Globus pallidus (tissue), 1 donor: ENCODE data around the gene BRCA2.
A peak's percentile ranks its signal among the peaks of the same experiment; 100 is the strongest.

Experiments used
- DNase-seq: peaks from one replicate; pipeline ENCODE4 v3.0.0-alpha.2; 2015; ENCODE audit warnings: low spot score

Gene BRCA2

DNA sequence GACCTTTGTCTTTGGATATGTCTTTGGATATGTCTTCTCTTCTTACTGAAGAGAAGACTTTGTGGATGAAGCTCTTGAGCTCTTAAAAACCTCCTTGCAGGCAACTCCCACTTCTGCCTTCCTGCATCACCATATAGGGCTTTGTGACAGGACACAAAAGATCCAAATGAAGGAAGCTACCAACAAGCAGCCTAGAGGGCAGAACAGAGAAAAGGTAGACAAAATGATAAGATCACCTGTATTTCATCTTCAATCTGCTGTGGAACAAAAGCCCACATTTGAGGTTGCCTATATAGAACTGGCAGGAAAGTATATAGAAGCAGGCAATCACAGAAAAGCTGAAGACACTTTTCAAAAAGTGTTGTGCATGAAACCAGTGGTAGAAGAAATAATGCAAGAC is 70.1 kb downstream of the BRCA2 start:
- DNase-seq: no peak

DNA sequence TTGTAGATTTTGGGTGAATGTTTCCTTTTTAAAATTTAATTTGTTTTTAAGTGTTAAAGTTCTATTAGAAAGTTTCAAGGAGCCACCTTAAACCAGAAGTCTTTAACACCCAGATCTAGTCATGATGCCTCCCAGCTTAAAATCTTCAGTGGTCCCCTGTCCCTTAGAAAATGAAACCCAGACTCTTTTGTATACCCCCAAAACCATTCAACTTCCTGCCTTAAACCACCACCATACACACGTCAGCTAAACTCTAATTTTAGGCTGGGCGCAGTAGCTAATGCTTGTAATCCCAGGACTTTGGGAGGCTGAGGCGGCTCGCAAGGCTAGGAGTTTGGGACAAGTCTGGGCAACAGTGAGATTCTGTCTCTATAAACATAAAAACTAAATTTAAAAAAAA is 74.7 kb downstream of the BRCA2 start:
- no peak for DNase-seq

DNA sequence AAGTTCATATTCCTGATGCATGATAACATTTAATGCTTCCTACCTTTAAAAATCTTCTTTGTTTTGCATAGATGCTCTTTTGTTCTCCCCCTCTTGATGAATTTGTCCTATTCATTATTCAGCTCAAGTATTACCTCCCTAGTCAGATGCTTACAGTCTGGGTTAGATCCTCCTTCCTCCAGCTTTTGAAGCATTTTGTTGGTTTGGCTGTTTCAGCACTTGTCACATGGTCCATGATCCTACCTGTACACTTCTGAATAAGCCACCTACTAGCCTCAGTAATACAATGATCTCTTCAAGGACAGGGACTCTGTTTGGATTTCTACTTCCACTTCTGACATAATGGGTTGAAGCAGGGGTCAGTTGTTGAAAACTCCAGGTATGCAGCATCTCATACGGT is 75.2 kb downstream of the BRCA2 start:
- DNase-seq: no peak

DNA sequence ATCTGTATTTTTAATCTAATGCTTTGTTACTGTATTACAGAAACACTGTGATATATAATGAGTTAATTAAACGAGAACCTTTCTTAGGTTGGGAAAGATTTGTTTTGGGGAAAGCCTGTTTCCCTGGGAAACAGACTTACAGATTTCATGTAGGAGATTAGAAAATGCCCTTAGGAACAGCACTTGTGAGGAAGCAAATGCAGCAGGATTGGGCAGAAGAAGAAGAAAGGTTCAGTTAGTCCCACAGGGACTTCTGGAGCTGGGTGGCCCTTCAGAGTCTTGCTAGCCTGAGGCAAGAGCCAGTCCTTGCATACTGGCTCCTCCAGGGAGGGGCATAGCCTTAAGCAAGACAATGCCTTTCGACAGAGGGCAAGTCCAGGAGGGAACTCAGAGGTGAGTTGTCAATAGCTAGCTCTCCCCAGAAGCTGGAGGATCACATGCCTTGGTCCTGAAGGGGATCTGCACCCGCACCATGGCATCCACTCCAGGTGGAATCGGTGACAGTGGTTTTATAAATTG is 75.9 kb downstream of the BRCA2 start:
- no peak for DNase-seq

DNA sequence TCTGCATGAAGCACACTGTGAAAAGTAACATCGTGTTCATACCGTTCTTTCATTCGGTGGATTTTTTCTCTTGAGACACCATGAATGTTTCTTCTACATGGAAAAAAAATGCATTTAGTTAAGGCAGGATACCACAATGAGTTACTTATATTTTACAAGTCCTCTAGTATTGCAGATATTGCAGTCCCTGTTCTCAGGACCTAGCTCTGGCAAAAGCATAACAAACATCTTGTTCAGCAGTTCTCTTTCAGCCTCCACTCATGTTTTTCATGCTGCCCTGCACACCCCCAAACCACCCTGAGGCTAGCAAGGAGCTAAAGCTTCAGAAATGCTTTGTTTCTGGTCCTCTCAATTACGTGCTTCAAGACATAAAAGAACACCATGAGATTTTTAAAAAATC is 87.8 kb downstream of the BRCA2 start:
- DNase-seq: no peak

DNA sequence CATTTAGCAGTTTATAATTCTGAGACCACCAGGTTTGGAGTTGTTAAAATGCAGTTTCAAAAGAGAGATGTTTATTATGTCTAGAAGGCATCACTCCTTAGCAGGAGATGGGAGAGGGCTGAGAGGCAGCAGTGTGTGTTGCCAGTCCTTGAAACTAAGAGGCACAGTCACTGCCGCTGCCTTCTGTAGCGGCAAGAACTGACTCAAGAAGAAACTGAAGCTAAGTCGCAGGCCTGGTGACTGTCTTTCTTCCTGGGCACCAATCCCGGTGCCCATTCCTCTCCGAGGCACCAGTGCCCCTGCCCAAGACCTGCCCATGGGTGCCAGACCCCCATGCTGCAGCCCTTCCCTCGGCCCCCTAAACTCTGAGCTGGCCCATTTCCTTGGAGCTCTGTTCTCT is 92.5 kb downstream of the BRCA2 start:
- DNase-seq: no peak

DNA sequence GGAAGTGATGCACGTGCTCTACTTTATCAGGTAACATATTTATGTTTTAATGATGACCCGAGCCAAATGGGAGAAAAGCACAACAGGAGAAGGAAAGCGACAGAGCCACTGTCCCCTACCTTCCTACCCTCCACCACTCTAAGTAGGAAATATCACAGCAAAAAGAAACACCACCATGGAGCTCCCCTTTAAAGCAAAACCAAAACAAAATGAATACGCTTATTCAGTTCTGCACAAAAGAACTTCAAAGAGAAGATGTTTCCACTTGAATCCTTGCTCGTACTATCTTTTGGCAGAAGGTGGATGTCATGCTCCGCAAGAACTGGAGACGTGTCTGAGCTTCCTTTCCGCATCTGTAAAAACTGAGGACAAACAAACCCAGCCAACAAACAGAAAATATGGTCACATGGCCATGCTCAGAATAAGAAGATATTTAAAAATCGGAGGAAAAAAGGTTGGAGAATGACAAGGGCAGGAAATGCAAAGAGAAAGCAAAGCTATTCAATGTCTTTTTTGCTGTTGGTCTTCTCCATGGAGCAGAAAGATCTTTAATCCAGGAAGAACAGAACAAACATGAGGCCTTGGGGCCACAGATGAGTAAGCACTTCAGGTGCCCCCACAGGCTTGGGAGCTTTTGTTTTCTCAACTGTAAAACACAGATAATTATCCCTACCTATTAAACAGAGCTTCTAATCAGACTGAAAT is 93.1 kb downstream of the BRCA2 start:
- DNase-seq: no peak

DNA sequence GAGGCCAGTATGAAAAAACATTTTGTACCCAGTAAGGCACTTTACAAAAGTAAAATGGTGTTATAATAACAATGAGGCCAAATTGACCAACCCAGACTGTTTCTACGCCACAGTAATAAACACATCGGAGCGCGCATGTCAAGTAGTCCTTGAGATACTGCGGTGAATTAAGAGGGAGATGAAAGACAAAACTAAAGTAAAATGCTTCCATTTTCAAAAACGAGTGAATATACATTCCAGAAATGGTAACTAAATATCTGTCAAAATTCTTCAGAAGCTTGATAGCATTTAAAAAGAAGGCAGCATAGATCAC is 93.6 kb downstream of the BRCA2 start:
- DNase-seq: no peak

DNA sequence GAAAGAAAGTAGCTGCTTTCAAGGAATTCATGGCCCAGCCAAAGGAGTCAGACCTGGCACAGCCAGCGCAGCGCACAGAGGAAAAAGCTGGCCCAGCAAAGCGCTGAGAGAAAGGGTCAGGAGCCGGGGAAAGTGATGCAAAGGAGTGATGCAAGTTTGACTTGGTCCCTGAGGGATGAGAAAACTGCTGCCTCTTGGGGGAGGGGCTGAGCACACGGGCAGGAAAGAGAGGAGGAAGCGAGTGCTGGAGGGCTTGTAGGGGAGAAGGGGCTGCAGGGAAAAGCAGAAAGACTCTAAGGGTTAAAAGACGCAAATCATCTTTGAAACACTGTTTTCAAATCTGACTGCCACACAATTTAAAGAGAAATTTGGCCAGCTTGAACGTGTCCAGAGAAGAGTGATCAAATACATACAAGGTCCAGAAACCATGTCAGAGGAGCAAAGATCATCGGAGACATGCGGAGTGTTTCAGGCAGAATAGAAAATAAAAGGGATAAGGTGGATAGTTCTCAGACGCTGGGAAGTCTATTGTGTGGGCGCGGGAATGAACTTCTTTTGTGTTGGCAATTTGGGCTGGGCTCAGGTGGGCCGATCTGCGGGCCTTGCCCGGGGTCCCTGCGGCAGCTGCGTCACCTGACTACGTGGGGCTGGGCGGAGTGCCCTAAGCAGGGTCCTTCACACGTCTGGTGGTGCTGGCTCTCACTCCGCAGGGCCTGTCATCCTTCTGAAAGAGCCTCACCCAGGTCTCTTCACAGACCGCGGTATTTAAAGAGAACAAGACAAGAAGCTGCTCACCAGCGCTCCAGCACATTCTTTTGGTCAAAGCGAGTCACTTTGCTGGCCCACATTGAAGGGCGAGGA is 94.5 kb downstream of the BRCA2 start:
- DNase-seq: peak; percentile 32

DNA sequence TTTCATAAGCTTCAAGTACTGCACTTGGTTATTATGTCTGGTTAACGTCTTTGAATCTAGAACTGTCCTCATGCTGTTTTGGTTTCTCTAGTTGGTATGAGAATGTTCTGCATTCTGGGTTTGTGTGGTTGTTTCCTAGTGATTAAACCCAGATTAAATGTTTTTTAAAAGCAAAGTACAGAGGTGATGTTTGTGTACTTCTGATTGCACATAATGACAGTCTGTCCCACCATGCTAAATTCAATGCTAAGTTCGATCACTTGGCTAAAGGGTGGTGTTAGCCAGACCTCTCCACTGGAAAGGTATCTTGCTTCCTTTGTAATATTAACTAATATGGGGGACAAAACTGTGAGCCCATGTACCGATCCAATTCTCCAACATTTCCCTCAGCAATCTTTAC is 98.0 kb downstream of the BRCA2 start:
- no peak for DNase-seq

DNA sequence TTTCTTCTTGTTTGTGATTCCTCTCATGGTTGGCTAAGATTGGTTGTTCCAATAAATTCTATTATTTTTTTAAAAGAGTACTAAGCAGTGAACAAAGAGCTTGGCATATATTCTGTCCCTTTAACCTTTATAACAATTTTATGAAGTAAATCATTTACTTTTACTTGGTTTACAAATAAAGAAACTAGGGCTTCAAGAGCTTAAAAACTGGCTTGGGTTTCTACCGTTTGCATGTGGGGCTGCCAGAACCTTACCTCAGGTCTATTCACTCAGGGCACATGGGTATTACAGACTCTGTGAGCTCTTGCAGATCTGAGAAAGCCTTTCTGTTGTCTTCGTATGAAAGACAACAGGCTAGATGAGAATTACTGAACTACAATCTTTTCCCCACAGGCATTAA is 99.3 kb downstream of the BRCA2 start:
- peak; percentile 21 for DNase-seq

DNA sequence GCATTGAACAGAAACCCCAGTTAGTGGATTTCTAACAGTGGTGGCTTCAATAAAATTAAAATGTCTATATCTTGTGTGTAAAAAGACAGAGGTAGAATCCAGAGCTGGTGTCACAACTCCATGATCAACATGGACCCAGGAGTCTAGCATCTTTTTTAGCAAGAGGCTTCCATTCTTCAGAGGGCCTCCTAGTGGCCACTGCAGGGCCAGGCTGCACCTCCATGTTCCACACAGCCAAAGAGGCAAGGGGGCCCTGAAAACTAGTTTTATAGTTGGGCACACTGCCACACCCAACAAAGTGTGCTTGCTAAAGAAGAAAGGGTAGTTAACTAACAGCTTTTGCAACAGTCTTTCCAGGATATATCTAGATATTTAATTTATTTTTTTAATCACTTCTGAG is 99.7 kb downstream of the BRCA2 start:
- DNase-seq: no peak

DNA sequence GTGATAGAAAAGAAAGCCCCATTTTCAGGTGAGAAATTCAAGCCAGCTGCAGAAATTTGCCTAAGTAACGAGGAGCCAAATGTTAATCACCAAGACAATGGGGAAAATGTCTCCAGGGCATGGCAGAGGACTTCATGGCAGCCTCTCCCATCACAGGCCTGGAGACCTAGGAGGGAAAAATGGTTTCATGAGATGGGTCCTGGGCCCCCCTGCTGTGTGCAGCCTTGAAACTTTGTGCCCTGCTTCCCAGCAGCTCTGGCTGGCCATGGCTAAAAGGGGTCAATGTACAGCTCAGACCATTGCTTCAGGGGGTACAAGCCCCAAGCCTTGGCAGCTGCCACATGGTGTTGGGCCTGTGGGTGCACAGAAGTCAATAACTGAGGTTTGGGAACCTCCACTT is 102.7 kb downstream of the BRCA2 start:
- no peak for DNase-seq

DNA sequence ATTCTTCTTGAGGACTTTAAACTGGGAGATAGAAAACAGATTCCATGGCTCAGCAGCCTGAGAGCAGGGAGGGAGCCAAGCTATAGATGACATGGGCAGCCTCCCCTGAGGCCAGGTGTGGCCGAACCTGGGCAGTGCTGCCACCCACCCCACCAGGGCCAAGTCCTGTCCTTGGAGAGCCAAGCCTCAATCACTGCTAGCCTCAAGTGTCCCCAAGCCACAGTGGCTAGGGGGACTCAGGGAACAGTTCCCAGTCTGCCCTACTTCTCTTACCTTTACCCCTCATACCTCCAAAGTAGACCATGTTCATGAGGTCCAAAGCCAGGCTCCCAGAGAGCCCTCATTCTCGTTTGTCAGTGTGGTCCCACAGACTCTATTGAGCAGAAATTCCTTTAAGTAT is 104.6 kb downstream of the BRCA2 start:
- DNase-seq: no peak

DNA sequence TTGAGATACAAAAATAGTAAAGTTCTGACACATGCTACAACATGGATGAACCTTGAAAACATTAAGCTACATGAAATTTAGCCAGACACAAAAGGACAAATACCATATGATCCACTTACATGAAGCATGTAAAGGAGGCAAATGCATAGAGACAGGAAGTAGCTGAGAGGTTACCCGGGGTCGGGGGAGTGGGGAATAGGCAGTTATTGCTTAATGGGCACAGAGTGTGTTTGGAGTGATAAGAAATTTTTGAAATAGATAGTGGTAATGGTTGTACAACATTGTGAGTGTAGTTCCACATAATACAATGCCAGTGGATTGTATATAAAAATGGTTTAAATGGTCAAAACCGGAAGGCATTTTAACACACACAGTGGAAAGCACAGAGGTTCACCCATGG is 108.3 kb downstream of the BRCA2 start:
- no peak for DNase-seq

DNA sequence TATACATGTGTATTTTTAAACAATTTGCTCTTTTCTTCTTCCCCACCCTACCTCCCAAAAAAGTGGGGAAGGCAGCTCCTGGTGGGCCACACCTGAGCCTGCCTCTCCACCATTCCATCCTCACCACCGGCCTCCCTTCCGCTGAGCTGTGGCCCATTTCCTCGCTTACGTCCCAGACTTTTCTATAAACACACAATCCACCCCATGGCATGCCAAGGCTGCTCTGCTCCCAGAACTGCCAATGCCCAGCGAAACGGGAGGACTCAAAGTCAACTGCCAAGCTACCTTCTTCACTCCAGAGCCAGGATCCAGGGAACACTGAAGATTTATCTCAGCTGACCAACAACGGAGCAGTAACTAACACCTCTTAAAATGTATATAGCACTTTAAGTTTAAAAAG is 109.8 kb downstream of the BRCA2 start:
- DNase-seq: no peak

DNA sequence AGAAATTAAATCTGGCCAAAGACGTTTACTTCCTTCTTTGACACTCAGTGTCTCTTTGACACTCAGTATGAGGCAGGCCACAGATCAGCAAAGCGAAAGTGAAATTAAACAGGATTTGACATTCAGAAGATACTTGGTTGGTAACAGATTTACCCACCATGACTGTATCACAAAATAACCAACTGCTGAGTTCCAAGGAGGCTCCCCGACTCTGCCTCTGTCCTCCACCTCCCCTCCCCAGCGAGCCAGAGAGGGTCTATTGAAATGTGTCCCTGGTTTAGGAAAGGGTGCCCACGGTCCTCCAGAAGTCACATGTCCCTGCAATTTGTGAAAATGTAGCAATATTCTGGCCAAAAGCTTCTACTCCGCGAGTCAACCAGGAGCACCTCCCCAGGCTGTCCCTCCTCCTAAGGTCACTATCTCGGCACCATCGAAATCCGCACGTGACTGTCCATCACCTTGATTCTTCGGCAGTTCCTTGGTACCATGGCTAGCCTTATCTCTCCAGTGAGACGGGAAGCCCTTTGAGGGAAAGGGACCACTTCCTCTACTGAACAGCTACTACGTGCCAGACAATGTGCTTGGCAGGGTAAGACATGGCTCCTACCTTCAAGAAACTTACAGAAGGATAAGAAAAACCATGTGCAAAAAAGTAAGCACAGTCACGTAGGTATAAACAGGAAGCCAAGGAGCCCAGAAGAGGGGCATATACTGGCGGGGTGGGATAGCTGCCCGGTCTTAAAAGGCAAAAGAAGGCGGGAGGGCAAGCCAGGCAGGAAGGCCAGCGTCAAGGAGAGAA is 111.1 kb downstream of the BRCA2 start:
- DNase-seq: peak; percentile 60

DNA sequence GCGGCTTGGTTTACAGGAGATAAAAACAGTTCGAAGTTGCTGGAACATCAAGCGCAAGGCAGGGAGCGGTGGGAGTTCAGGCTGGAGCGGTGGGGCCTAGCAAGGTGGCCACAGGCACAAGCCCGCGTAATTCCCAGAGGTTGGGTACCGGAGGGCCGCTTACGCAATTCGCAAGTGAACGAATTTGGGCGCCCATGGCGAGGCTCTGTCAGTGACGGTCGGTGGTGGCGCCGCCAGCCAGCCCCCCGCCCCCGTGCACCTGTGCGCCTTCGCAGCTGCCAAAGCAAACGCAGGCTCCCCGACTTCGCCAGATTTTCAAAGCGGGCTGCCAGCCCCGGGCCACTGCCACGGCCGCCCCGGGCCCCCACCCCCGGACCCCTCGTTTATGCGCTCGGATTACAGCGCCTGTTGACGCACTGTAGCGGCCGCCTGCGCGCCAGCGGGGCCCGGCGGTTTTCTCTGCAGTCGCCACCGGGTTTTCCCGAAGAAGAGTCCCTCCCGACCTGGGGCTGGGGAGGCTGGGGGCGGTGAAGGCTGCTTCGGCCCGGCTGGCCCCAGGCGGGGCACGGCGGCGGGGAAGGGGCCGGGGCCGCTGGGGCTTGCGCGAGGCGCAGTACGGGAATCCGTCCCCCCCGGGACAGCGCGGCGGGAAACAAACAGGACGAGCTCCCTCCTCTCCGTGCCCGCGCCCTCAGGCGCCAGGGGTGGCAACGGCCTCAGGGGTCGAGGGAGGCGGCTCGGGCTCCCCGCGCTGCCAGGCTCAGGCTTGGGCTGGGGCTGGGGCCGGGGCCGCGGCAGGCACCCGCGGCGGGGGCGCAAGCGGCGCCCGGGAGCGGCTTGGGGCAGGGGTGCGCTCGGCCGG is 111.9 kb downstream of the BRCA2 start:
- DNase-seq: peak; percentile 31

DNA sequence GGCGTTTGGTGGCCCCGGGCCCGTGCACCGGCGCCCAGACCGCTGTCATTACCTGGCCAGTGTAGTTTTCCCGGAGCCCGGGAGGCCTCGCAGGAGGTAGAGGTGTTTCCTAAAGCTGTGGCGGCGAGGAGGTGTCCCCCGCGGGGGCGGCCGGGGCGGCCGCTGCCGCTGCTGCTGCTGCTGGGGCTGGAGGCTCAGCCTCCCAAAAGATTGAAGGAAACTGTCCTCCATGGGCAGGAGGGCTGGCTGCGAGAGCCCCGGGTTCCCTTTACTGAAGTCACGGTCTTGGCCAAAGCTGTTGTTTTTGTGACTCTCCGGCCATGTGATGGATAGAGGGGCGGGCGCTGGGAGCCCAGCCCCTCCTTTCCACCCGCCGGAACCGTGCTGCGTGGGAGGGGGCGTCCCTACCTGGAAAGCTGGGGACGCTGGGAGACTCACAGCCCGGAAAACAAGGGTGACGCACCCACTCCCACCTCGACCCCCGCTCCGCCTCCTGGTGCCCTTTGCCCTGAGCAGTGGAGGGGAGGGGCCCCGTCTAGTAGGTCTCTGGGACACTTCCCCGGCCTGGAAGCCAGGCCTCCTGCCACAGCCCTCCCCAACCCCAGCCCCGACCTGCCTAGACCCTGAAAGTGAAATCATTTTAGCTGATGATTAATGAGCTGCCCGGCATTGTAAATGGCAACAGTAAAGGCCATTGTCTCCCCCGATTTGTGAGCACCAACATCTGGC is 112.7 kb downstream of the BRCA2 start, which contains the start of gene N4BP2L1:
Gene N4BP2L1, minus strand, starts transcription at position 279 of the 729 bp plus-strand sequence. Its CDS starts 48 bp downstream, at position 231.
- peak; percentile 86 for DNase-seq

DNA sequence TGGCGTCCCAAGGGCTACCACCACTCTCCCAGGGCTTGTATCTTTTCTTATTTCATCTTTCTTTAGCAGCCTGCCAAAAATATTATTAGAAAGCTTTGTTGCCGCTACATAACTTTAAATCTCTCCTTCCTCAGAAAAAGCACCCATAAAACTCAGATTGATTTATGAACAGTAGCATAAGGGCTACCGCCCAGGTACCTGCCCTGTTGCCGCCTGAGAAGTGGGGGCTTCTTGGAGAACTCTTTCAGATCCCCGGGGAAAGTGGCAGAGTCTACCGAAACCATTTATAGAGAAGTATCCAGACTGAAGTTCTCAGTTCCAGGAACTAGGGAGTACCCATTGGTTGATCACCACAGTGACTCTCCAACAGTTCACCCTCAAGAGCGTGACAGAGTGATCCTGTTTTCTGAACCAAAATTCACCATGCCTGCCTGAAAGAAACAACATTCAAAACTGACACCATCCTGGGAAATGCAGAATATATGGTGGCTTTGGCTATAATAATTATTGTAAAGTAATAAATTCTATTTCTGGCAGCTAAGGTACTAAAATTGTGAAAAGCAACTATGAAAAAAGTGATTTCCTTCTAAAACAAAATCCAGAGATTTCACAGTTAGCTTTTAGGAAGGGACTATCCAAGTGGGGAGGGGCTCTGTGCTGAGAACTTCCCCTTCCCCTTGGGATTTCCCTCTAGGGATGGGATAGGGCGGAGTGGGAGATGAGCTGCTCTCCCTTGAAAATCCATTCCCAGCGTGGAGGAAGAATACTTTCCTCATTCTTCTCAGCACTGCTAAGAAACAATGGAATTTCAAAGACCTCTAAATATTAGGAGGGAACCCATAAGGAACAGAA is 113.5 kb downstream of the BRCA2 start:
- peak; percentile 47 for DNase-seq
